Body of pancreas (tissue), 4 donors: ENCODE measurements around the gene IMMP1L. TPM values are rescaled to one million over a fixed set of nuclear protein-coding genes. Genes with fewer than 3 reads are reported as not detected.

Source experiments
- ATAC-seq: fragments of 150-250 bp; one replicate; pipeline ENCODE4 v1.9.1; 2016
- DNase-seq, 4 donors: peaks; one replicate each; pipeline ENCODE4 v3.0.0-alpha.2; 2019
- H3K27ac ChIP-seq, 4 donors: fragments of 200-600 bp; sonication (generic); 1 replicate in 3 of 4; 2 replicates in 1 of 4; pipeline versions ENCODE4 v1.5.1 to v1.6.1; 2016 to 2019; ENCODE audit warnings: mild to moderate bottlenecking in 1 of 4, mixed read lengths in 1 of 4, moderate library complexity in 1 of 4
- H3K27me3 ChIP-seq, 2 donors: fragments of 200-600 bp; sonication (generic); one replicate each; pipeline ENCODE4 v1.6.0; 2016; ENCODE audit warnings: mild to moderate bottlenecking in 1 of 2
- H3K36me3 ChIP-seq, 2 donors: fragments of 200-600 bp; sonication (generic); replicated peaks in 1 of 2; 2 replicates each; pipeline ENCODE4 v1.5.1; 2016; ENCODE audit warnings: low read depth in 2 of 2; ENCODE audit not compliant: insufficient read depth in 1 of 2
- H3K4me1 ChIP-seq: fragments of 200-600 bp; sonication (generic); one replicate; pipeline ENCODE4 v1.6.0; 2016
- H3K4me3 ChIP-seq, 2 donors: fragments of 200-600 bp; sonication (generic); 1 replicate in 1 of 2; 2 replicates in 1 of 2; pipeline ENCODE4 v1.5.1; 2016 to 2019
- H3K9me3 ChIP-seq, 3 donors: fragments of 200-600 bp; sonication (generic); 1 replicate in 2 of 3; 2 replicates in 1 of 3; pipeline ENCODE4 v1.5.1; 2016
- CTCF ChIP-seq, 7 experiments: fragments of 450-650 bp in 4 of 7; fragments of 200-600 bp in 3 of 7; sonication (generic) in 3 of 7; IDR thresholded peaks; one replicate each; pipeline ENCODE4 v1.5.1; 2016 to 2019; ENCODE audit warnings: antibody characterized with exemption in 7 of 7
- POLR2A ChIP-seq, 3 donors: fragments of 450-650 bp; IDR thresholded peaks; one replicate each; pipeline ENCODE4 v1.6.1; 2016; ENCODE audit warnings: antibody characterized with exemption in 3 of 3, mild to moderate bottlenecking in 2 of 3
- WGBS, 2 donors: methylation state at CpG; one replicate each; pipeline ENCODE4 v1.1.5; 2017; 5-methylcytosine and 5-hydroxymethylcytosine counted together
- intact Hi-C: fragments of 100-400 bp; cut with DNase I; formaldehyde crosslinking; loops from one replicate; pipeline ENCODE4 v1.15.1; 2023
- total RNA-seq, 2 donors: library from RNA; depleted of rRNA; stranded (reverse); fragments of >200 nt; gene quantifications; one replicate each; pipeline ENCODE4 v1.1.0, GENCODE V29; 2016

IMMP1L gene
- total RNA-seq, 2 donors from 2014 or later, result 11.5 to 15.3 TPM

GRCh38 chr11:31415435-31415834 is 94.0 kb downstream of the IMMP1L start:
- Histone ChIP-seq H3K4me1 (no peaks in the 10 kb centered on the region), H3K27me3 (peaks cover 0 to 2% of the 10 kb centered on the region in 2 donors), H3K27ac (no peak overlapping the region), H3K4me3 (no peak overlapping the region), H3K9me3 (no peaks in the 10 kb centered on the region), H3K36me3 (no peaks in the 10 kb centered on the region)
- intact Hi-C loops, result no loop called here
- TF ChIP-seq CTCF (IDR thresholded peaks at IDR 0.05), result no peak
- TF ChIP-seq POLR2A (IDR thresholded peaks at IDR 0.05), result no peak
- DNase-seq, result no peak
- 69 to 89% methylated on average over 4 of the region's 4 CpGs for WGBS, 2 donors
- no peak for ATAC-seq

- Histone ChIP-seq H3K36me3 (no peaks in the 10 kb centered on the region), H3K4me1 (no peaks in the 10 kb centered on the region), H3K9me3 (no peaks in the 10 kb centered on the region), H3K27ac (no peak overlapping the region), H3K4me3 (no peak overlapping the region), H3K27me3 (peaks cover 0 to 2% of the 10 kb centered on the region in 2 donors)
- WGBS, 2 donors, result 75 to 80% methylated on average over 3 of the region's 3 CpGs
- TF ChIP-seq CTCF (IDR thresholded peaks at IDR 0.05) (no peak), POLR2A (IDR thresholded peaks at IDR 0.05) (no peak)
- DNase-seq, result no peak
- ATAC-seq, result no peak
- intact Hi-C loops, result no loop called here
Observed at GRCh38 chr11:31414338-31414737, 95.1 kb downstream of the IMMP1L start.

GRCh38 chr11:31412946-31413345 is 96.5 kb downstream of the IMMP1L start:
- 97 to 99% methylated on average over 2 of the region's 2 CpGs for WGBS, 2 donors
- Histone ChIP-seq H3K9me3 (no peaks in the 10 kb centered on the region), H3K36me3 (no peaks in the 10 kb centered on the region), H3K27ac (no peak overlapping the region), H3K27me3 (peaks cover 0 to 2% of the 10 kb centered on the region in 2 donors), H3K4me3 (no peak overlapping the region), H3K4me1 (no peaks in the 10 kb centered on the region)
- DNase-seq (no peak), ATAC-seq (no peak)
- intact Hi-C loops, result no loop called here
- TF ChIP-seq CTCF (IDR thresholded peaks at IDR 0.05) (no peak), POLR2A (IDR thresholded peaks at IDR 0.05) (no peak)

- intact Hi-C loops, result no loop called here
- H3K9me3 ChIP-seq, result no peaks in the 10 kb centered on the region
Observed at GRCh38 chr11:31408201-31408600, 101.2 kb downstream of the IMMP1L start.

More at GRCh38 chr11:31408201-31408600, 101.2 kb downstream of the IMMP1L start:
- Histone ChIP-seq H3K4me3 (no peak overlapping the region), H3K4me1 (no peaks in the 10 kb centered on the region), H3K36me3 (no peaks in the 10 kb centered on the region), H3K27ac (no peak overlapping the region), H3K27me3 (no peaks in the 10 kb centered on the region)
- no peak for DNase-seq
- 92 to 98% methylated on average over 2 of the region's 2 CpGs for WGBS, 2 donors
- ATAC-seq, result no peak
- TF ChIP-seq POLR2A (IDR thresholded peaks at IDR 0.05) (no peak), CTCF (IDR thresholded peaks at IDR 0.05) (no peak)
